ENCODE results near the gene UROD.

The UROD gene

GRCh38 chr1:45003741-45004140 is 8.3 kb upstream of the UROD start:
- no peak for TF ChIP-seq GATA2 (IDR thresholded peaks at IDR 0.05; ENCODE audit: low read depth, low read length)
- TF ChIP-seq GATA3 (IDR thresholded peaks at IDR 0.05; ENCODE audit: low read depth, low read length): no peak

DNA sequence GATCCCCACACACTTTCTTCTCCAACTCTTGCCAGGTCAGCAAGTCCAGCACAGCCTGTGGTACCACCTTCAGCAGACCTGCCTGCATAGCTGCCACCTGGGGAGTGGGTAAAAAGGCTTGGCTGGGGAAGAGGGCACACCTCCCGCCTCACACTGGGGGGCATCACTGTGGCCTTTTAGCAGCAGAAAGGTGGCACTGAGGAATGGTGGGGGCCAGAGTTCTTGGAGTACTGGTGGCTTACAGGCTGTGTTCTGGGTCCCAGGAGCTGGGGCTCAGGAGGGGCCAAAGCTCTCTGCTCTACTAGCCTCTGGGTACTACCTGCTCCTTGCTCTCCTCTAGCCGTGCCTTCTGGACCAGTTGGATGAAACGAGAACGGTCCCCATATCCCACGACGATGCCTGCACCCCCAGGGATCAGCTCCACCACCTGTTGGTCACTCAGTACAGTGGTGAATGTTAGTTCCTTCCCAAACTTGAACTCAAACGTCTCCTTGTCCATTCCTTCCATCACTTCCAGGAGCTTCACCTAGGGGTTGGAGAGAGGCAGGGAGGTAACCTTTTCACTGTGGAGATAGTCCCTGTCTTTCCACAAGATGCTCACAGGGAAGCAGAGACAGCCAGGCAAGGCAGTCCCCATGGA is 7.7 kb upstream of the UROD start:
- TF ChIP-seq GATA3 (IDR thresholded peaks at IDR 0.05; ENCODE audit: low read depth, low read length) (no peak), GATA2 (IDR thresholded peaks at IDR 0.05; ENCODE audit: low read depth, low read length) (no peak)

- no peak for TF ChIP-seq GATA2 (IDR thresholded peaks at IDR 0.05; ENCODE audit: low read depth, low read length)
- no peak for TF ChIP-seq GATA3 (IDR thresholded peaks at IDR 0.05; ENCODE audit: low read depth, low read length)
These were observed 6.3 kb upstream of the UROD start for GRCh38 chr1:45005761-45006160.

- no peak for TF ChIP-seq GATA3 (IDR thresholded peaks at IDR 0.05; ENCODE audit: low read depth, low read length)
- TF ChIP-seq GATA2 (IDR thresholded peaks at IDR 0.05; ENCODE audit: low read depth, low read length): no peak
These were observed 4.7 kb upstream of the UROD start for GRCh38 chr1:45007311-45007710.

GRCh38 chr1:45008076-45008475 is 4.0 kb upstream of the UROD start:
- TF ChIP-seq GATA2 (IDR thresholded peaks at IDR 0.05; ENCODE audit: low read depth, low read length) (no peak), GATA3 (IDR thresholded peaks at IDR 0.05; ENCODE audit: low read depth, low read length) (no peak)

- no peak for TF ChIP-seq GATA3 (IDR thresholded peaks at IDR 0.05; ENCODE audit: low read depth, low read length)
- TF ChIP-seq GATA2 (IDR thresholded peaks at IDR 0.05; ENCODE audit: low read depth, low read length): no peak
These were observed 3.5 kb upstream of the UROD start for GRCh38 chr1:45008516-45008915.

- TF ChIP-seq GATA3 (IDR thresholded peaks at IDR 0.05; ENCODE audit: low read depth, low read length) (no peak), GATA2 (IDR thresholded peaks at IDR 0.05; ENCODE audit: low read depth, low read length) (no peak)
These were observed 2.7 kb upstream of the UROD start for GRCh38 chr1:45009296-45009865.

DNA sequence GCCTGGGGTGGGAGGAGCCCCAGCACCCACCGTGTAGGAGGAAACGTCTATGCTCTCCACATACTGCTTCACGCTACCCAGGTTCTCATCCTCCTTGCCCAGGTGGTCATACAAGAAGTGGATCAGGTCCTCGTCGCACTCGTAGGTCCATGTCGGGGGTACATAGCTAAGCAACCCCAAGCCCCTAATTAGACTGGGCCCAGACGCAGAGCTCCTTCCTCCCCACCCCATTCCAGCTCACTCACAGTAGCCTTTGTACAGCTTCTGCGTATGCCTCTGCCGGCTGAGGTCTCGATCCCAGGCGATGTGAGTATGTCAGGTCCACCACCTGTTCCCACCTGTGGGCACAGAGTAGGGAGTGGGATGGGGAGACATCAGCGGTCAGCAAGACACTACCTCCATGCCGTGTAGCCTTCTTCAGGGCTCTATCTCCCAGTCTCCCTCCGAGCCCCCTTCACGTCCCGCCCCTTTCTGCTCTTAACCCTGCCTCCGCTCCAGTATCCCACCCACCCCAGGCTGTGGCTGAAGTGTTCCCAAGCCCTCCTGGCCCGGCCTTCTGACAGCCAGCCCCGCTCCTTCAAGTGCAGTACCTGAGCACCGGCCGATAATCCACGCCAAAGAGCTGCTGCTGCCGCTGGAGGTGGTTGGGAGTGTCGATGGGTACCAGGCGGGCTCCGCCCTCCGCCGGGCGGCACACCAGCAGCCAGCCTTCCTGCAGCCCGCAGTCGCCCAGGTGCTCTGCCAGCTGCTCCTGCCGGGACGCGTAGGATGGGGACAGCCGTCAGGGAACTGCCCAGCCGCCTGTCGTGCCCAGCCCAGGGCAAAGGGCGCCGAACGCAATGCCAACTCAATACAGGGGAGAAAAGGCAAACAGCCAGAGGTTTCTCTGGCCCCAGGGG is 1.8 kb upstream of the UROD start:
- no peak for TF ChIP-seq GATA3 (IDR thresholded peaks at IDR 0.05; ENCODE audit: low read depth, low read length)
- no peak for TF ChIP-seq GATA2 (IDR thresholded peaks at IDR 0.05; ENCODE audit: low read depth, low read length)

DNA sequence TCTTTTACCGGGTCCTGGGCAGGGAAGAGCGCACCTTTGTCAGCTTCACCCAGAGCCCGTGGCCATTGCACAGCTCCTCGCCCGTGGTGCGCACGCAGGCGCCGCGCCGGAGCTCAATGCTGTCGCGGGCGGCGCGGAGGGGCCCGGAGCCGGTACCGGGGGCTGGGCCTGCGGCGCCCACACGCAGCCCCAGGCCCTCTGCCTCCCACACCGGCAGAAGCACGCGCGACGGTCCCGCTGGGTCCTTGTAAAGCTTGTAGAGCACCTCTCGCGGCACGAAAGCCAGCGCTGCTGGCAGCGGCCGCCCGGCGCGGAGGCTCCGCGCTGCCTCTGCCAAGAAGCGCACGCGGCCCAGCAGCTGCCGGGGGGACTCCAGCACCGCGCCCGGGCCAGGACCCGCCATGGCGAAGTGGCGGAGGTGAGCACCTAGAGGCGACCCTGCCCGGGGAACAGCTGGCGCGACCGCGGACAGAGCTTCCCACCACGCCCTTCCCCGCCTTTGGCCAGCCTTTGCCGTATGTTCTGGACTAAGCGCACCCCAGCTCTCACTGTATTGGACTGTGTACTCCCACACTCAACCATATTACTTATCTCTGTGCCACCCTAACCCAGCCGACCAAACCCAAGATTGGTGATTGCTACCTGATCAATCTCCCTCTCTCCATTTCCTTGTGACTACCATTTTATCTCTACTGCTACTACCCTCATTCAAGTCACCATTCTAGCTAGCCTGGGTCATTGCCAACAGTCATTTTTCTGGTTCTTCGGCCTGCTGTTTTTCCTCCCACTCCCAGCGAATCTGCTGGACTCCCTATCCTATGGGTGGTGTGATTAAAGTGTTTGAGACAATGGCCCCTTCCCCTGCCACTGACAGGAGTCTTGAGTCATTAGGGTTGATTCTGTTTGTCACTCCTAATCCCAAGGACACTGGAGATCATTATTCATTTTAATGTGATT is 921 bp upstream of the UROD start, which contains the start of gene HECTD3:
HECTD3 (minus strand) TSS at position 470 of the 957 bp plus-strand sequence; CDS start at position 403, 67 bp downstream.
- no peak for TF ChIP-seq GATA3 (IDR thresholded peaks at IDR 0.05; ENCODE audit: low read depth, low read length)

- TF ChIP-seq GATA2 (IDR thresholded peaks at IDR 0.05; ENCODE audit: low read depth, low read length): no peak
- no peak for TF ChIP-seq GATA3 (IDR thresholded peaks at IDR 0.05; ENCODE audit: low read depth, low read length)
These were observed 705 bp downstream of the UROD start for GRCh38 chr1:45012639-45013278.

- TF ChIP-seq GATA3 (IDR thresholded peaks at IDR 0.05; ENCODE audit: low read depth, low read length) (no peak), GATA2 (IDR thresholded peaks at IDR 0.05; ENCODE audit: low read depth, low read length) (no peak)
These were observed 1.6 kb downstream of the UROD start for GRCh38 chr1:45013551-45014209.

DNA sequence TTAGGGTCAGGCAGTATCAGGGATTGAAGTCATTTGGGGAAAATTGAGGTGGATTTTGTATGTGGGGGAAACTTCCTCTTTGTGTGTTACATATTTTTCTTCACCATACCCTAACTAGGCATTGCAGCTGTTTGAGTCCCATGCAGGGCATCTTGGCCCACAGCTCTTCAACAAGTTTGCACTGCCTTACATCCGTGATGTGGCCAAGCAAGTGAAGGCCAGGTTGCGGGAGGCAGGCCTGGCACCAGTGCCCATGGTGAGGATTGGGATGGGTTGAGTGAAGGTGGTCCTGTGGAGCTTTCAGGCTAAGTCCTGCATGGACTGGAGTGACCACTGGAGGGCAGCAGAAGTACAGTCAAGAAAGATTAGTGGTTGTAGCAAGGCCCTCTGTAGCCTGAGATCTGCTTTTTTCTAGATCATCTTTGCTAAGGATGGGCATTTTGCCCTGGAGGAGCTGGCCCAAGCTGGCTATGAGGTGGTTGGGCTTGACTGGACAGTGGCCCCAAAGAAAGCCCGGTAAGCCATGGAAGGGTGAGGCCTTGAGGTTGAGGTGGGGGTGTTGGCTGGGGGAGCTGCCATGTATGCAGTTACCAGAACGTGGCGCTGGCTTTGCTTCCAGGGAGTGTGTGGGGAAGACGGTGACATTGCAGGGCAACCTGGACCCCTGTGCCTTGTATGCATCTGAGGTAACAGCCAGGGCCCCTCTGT is 2.4 kb downstream of the UROD start:
- TF ChIP-seq GATA2 (IDR thresholded peaks at IDR 0.05; ENCODE audit: low read depth, low read length): no peak
- no peak for TF ChIP-seq GATA3 (IDR thresholded peaks at IDR 0.05; ENCODE audit: low read depth, low read length)
